ENCODE data around the gene UCP2. TPM values are rescaled to one million over a fixed set of nuclear protein-coding genes. Genes with fewer than 3 reads are reported as not detected.

Gene UCP2
- total RNA-seq, 2 experiments from 2014 or later, result 467 to 468 TPM

DNA sequence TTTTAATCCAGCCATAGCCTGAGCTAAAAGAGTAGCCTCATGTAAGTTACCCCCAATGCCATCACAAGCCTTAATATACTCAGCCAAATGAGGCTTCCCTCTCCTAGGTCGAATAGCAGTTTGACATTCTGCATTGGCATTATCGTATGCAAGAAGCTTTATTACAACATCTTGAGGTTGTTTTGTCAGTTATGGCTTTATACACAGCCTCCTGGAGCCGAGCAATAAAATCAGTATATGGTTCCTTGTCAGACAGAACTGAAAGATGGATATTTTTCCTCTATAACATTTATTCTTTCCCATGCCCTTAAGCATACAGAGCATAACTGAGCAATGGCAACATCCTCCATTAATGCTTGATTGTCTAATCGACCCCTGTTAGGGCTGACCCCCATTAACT lies 37.2 kb downstream of the UCP2 start:
- H3K27ac ChIP-seq (ENCODE audit: low read depth in 1 of 2, low read length in 2 of 2), result no peak overlapping the region
- ChIA-PET POLR2A (no interaction called here), CTCF (no interaction called here)
- H3K36me3 ChIP-seq (ENCODE audit: insufficient read depth, low read length), result no peaks in the 10 kb centered on the region
- no peaks in the 10 kb centered on the region for H3K9me3 Mint-ChIP-seq
- peaks cover 6% of the 10 kb centered on the region for H3K36me3 Mint-ChIP-seq (ENCODE audit: low read depth)
- H3K9me3 ChIP-seq (ENCODE audit: control insufficient read depth in 1 of 2, insufficient read depth in 1 of 2, low read length in 2 of 2), result no peaks in the 10 kb centered on the region
- H3K27me3 Mint-ChIP-seq, result no peaks in the 10 kb centered on the region
- no peaks in the 10 kb centered on the region for H3K27me3 ChIP-seq (ENCODE audit: control insufficient read depth in 1 of 2, insufficient read depth in 2 of 2, low read length in 2 of 2)
- ATAC-seq (ENCODE audit: poor library complexity) (no peak), DNase-seq (no peak)
- H3K4me3 ChIP-seq (ENCODE audit: low read length), result no peak overlapping the region
- H3K4me1 Mint-ChIP-seq (ENCODE audit: low read depth), result no peaks in the 10 kb centered on the region
- TF ChIP-seq, protein P1, sequence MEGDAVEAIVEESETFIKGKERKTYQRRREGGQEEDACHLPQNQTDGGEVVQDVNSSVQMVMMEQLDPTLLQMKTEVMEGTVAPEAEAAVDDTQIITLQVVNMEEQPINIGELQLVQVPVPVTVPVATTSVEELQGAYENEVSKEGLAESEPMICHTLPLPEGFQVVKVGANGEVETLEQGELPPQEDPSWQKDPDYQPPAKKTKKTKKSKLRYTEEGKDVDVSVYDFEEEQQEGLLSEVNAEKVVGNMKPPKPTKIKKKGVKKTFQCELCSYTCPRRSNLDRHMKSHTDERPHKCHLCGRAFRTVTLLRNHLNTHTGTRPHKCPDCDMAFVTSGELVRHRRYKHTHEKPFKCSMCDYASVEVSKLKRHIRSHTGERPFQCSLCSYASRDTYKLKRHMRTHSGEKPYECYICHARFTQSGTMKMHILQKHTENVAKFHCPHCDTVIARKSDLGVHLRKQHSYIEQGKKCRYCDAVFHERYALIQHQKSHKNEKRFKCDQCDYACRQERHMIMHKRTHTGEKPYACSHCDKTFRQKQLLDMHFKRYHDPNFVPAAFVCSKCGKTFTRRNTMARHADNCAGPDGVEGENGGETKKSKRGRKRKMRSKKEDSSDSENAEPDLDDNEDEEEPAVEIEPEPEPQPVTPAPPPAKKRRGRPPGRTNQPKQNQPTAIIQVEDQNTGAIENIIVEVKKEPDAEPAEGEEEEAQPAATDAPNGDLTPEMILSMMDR (IDR thresholded peaks at IDR 0.05), result no peak
- intact Hi-C loops (cut with DNase I, micrococcal nuclease), result no loop called here
- H3K4me3 Mint-ChIP-seq, result no peak overlapping the region
- no peaks in the 10 kb centered on the region for H3K4me1 ChIP-seq (ENCODE audit: insufficient read depth, low read length)
- H3K27ac Mint-ChIP-seq, result no peak overlapping the region

DNA sequence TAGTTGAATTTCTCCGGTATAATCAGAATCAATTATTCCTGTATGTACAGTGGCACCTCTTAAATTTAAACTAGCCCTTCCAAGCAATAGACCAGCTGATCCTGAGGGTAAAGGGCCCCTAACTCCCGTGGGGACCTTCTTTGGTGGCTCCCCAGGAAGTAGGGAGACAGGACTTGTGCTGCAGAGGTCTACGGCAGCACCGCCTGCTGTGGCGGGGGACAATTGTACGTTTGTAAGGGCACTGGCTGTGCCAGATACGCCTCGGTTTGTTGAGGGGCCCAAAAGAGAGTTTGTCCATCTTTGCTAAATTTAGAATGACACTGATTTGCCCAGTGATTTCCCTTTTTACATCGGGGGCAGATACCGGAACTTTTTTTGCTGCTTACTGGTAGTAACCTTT lies 37.7 kb downstream of the UCP2 start:
- DNase-seq, result no peak
- Histone ChIP-seq H3K27ac (ENCODE audit: low read depth in 1 of 2, low read length in 2 of 2) (no peak overlapping the region), H3K4me1 (ENCODE audit: insufficient read depth, low read length) (no peaks in the 10 kb centered on the region), H3K36me3 (ENCODE audit: insufficient read depth, low read length) (no peaks in the 10 kb centered on the region), H3K9me3 (ENCODE audit: control insufficient read depth in 1 of 2, insufficient read depth in 1 of 2, low read length in 2 of 2) (no peaks in the 10 kb centered on the region), H3K4me3 (ENCODE audit: low read length) (no peak overlapping the region), H3K27me3 (ENCODE audit: control insufficient read depth in 1 of 2, insufficient read depth in 2 of 2, low read length in 2 of 2) (no peaks in the 10 kb centered on the region)
- no peaks in the 10 kb centered on the region for H3K9me3 Mint-ChIP-seq
- peaks cover 6% of the 10 kb centered on the region for H3K36me3 Mint-ChIP-seq (ENCODE audit: low read depth)
- no peaks in the 10 kb centered on the region for H3K27me3 Mint-ChIP-seq
- H3K4me1 Mint-ChIP-seq (ENCODE audit: low read depth), result no peaks in the 10 kb centered on the region
- POLR2A ChIA-PET, result no interaction called here
- intact Hi-C loops (cut with DNase I, micrococcal nuclease), result no loop called here
- no peak overlapping the region for H3K27ac Mint-ChIP-seq
- CTCF ChIA-PET, result no interaction called here
- no peak overlapping the region for H3K4me3 Mint-ChIP-seq
- TF ChIP-seq, protein P1 (IDR thresholded peaks at IDR 0.05), result no peak
- ATAC-seq (ENCODE audit: poor library complexity), result no peak

DNA sequence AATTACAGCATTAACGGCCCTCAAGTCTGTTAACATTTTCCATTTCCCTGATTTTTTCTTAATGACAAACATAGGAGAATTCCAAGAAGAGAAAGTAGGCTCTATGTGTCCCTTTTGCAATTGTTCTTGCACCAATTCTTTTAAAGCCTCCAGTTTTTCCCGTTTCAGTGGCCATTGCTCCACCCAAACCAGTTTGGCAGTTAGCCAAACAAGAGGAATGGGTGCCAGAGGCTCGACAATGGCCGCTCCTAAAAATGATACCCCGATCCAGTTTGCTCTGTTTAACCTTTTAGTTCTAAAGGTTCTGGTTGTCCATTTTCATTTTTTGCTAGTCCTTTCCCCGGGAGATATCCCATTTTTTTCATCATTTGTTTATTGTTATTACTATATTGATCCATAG lies 38.6 kb downstream of the UCP2 start:
- Histone ChIP-seq H3K36me3 (ENCODE audit: insufficient read depth, low read length) (no peaks in the 10 kb centered on the region), H3K4me1 (ENCODE audit: insufficient read depth, low read length) (no peaks in the 10 kb centered on the region), H3K27ac (ENCODE audit: low read depth in 1 of 2, low read length in 2 of 2) (no peak overlapping the region), H3K4me3 (ENCODE audit: low read length) (no peak overlapping the region), H3K27me3 (ENCODE audit: control insufficient read depth in 1 of 2, insufficient read depth in 2 of 2, low read length in 2 of 2) (no peaks in the 10 kb centered on the region), H3K9me3 (ENCODE audit: control insufficient read depth in 1 of 2, insufficient read depth in 1 of 2, low read length in 2 of 2) (no peaks in the 10 kb centered on the region)
- H3K36me3 Mint-ChIP-seq (ENCODE audit: low read depth), result peaks cover 13% of the 10 kb centered on the region
- TF ChIP-seq, protein P1 (IDR thresholded peaks at IDR 0.05), result no peak
- ATAC-seq (ENCODE audit: poor library complexity) (no peak), DNase-seq (no peak)
- H3K4me1 Mint-ChIP-seq (ENCODE audit: low read depth), result no peaks in the 10 kb centered on the region
- H3K4me3 Mint-ChIP-seq, result no peak overlapping the region
- ChIA-PET CTCF (no interaction called here), POLR2A (no interaction called here)
- H3K9me3 Mint-ChIP-seq, result no peaks in the 10 kb centered on the region
- H3K27me3 Mint-ChIP-seq, result no peaks in the 10 kb centered on the region
- no peak overlapping the region for H3K27ac Mint-ChIP-seq
- intact Hi-C loops (cut with DNase I, micrococcal nuclease), result no loop called here

All from CD4-positive, alpha-beta T cell (primary cell).